Stomach (tissue), 9 donors: ENCODE data around the gene ABCE1. TPM values are rescaled to one million over a fixed set of nuclear protein-coding genes. Genes with fewer than 3 reads are reported as not detected.
"Not testable (repeated sequence)": the region's sequence is repeated elsewhere in the genome, so short reads cannot be mapped to it uniquely, and the experiment has no call there.

Source experiments
- DNase-seq, 2 donors: peaks; one replicate each; pipeline versions ENCODE4 v3.0.0 to v3.0.0-alpha.2; 2013 to 2019
- H3K27ac ChIP-seq, 5 donors: fragments of 200-600 bp in 4 of 5; sonication (generic) in 4 of 5; one replicate each; pipeline ENCODE4 v1.5.1; 2013 to 2019; ENCODE audit warnings: mild to moderate bottlenecking in 1 of 5, moderate library complexity in 1 of 5
- H3K27me3 ChIP-seq, 3 donors: fragments of 200-600 bp; sonication (generic); one replicate each; pipeline ENCODE4 v1.5.1; 2017 to 2019; ENCODE audit warnings: mixed run types in 1 of 3
- H3K36me3 ChIP-seq, 4 donors: fragments of 200-600 bp; sonication (generic); 1 replicate in 3 of 4; 2 replicates in 1 of 4; pipeline ENCODE4 v1.5.1; 2016 to 2019
- H3K4me1 ChIP-seq, 4 donors: fragments of 200-600 bp; sonication (generic); one replicate each; pipeline ENCODE4 v1.5.1; 2016 to 2019
- H3K4me3 ChIP-seq, 4 donors: fragments of 200-600 bp; sonication (generic) in 3 of 4; one replicate each; pipeline ENCODE4 v1.5.1; 2016 to 2019; ENCODE audit warnings: mild to moderate bottlenecking in 1 of 4
- H3K9me3 ChIP-seq, 4 donors: fragments of 200-600 bp; sonication (generic); one replicate each; pipeline ENCODE4 v1.5.1; 2016 to 2019
- CTCF ChIP-seq, 7 experiments: fragments of 450-650 bp in 4 of 7; fragments of 200-600 bp in 3 of 7; sonication (generic) in 3 of 7; IDR thresholded peaks; one replicate each; pipeline ENCODE4 v1.5.1; 2016 to 2019; ENCODE audit warnings: antibody characterized with exemption in 7 of 7, control low read depth in 2 of 7, mild to moderate bottlenecking in 1 of 7
- EP300 ChIP-seq: sonication (generic); formaldehyde crosslinking; IDR thresholded peaks from one replicate; pipeline ENCODE4 v1.6.1; 2017; ENCODE audit warnings: antibody characterized with exemption
- POLR2A ChIP-seq, 4 donors: fragments of 450-650 bp; IDR thresholded peaks; one replicate each; pipeline ENCODE4 v1.6.1; 2016; ENCODE audit warnings: antibody characterized with exemption in 4 of 4, control low read depth in 2 of 4, mild to moderate bottlenecking in 1 of 4, moderate library complexity in 1 of 4
- POLR2AphosphoS5 ChIP-seq, 3 donors: sonication (generic); formaldehyde crosslinking; IDR thresholded peaks; one replicate each; pipeline ENCODE4 v1.6.1; 2016; ENCODE audit warnings: antibody characterized with exemption in 3 of 3
- WGBS, 5 donors: extraction: QIAGEN DNeasy Blood & Tissue Kit in 3 of 5; methylation state at CpG; one replicate each; pipeline versions ENCODE4 v1.1.5 to v1.1.7; 2013 to 2018; 5-methylcytosine and 5-hydroxymethylcytosine counted together
- intact Hi-C: fragments of 100-400 bp; cut with DNase I; formaldehyde crosslinking; loops from one replicate; pipeline ENCODE4 v1.15.1; 2023; ENCODE audit warnings: low total_unique reads
- polyA plus RNA-seq, 3 donors: library from polyadenylated mRNA; stranded (reverse); fragments of 200-250 nt; gene quantifications; one replicate each; pipeline ENCODE4 v1.2.3, GENCODE V29; 2013
- total RNA-seq, 5 donors: library from RNA; depleted of rRNA; stranded (reverse); fragments of >200 nt; gene quantifications; one replicate each; pipeline versions ENCODE4 v1.1.0 to v1.2.3, GENCODE V29; 2014 to 2016
- donor health status: healthy with polysubstance abuse.
- donor health status: Bipolar disorder and iron deficiency.
- donor health status: healthy.

The ABCE1 gene
- total and polyA plus RNA-seq, 8 donors, result 16.9 to 108 (median 29.3) TPM

DNA sequence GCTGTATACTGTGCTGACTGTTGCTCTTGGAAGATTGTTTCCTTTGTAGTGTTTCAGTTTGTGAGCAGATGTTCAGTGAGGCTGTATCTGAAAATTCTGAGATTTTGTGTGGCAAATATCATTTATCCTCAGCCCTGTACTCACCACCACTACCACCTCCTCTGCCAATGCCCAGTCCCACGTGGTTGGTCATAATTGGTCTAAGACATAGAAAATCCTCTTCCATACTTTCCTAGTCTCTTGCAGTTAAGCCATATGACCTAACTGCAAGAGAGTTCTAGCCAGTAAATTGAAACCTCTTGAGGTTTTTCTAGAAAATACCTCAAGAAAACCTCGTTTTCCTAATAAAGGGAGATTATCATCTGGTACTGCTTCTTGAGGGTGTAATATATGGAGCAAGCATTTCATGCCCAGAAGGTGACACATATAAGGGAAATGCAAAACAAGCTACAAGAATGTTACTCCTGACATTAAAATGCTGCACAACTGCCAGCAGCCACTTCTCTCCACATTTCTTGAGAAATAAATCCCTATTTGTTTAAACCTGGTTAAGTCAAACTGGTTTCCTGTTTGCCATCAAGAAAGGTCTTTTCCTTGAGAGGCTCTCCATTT lies 32.8 kb downstream of the ABCE1 start:
- DNase-seq, result no peak
- no peaks in the 10 kb centered on the region for H3K9me3 ChIP-seq
- H3K27ac ChIP-seq, result peak overlapping the region in 1 of 5 donors; percentile 34
- H3K4me1 ChIP-seq, result peaks cover 5 to 27% (median 17%) of the 10 kb centered on the region in 4 donors
- H3K4me3 ChIP-seq, result no peak overlapping the region
- peaks cover 21 to 52% (median 43%) of the 10 kb centered on the region in 4 donors for H3K36me3 ChIP-seq
- TF ChIP-seq CTCF (IDR thresholded peaks at IDR 0.05), result no peak
- no peak for TF ChIP-seq POLR2AphosphoS5 (IDR thresholded peaks at IDR 0.05)
- no peak for TF ChIP-seq EP300
- TF ChIP-seq POLR2A (IDR thresholded peaks at IDR 0.05), result no peak
- intact Hi-C loops, result no loop called here
- 59 to 71% (median 65%) methylated on average over 2 of the region's 2 CpGs for WGBS, 5 donors
- no peaks in the 10 kb centered on the region for H3K27me3 ChIP-seq

DNA sequence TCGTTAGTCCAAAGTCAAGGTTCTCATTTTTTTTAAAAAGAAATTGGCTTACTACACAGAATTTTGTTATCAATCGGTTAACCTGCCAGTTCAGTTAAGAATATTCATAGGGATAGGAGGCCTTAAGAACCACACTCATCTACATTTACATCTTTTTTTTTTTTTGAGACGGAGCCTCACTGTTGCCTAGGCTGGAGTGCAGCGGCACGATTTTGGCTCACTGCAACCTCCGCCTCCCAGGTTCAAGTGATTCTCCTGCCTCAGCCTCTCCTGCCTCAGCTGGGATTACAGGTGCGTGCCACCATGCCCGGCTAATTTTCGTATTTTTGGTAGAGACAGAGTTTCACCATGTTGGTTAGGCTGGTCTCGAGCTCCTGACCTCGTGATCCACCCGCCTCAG lies 33.7 kb downstream of the ABCE1 start:
- WGBS, 5 donors, result 88 to 92% (median 91%) methylated on average over 12 of the region's 12 CpGs
- Histone ChIP-seq H3K36me3 (peaks cover 11 to 45% (median 34%) of the 10 kb centered on the region in 4 donors), H3K4me1 (peaks cover 5 to 33% (median 17%) of the 10 kb centered on the region in 4 donors), H3K27me3 (no peaks in the 10 kb centered on the region), H3K9me3 (no peaks in the 10 kb centered on the region), H3K4me3 (no peak overlapping the region), H3K27ac (no peak overlapping the region)
- intact Hi-C loops, result no loop called here
- DNase-seq, result no peak
- TF ChIP-seq POLR2AphosphoS5 (IDR thresholded peaks at IDR 0.05) (no peak), CTCF (IDR thresholded peaks at IDR 0.05) (no peak)

GRCh38 chr4:145132511-145133098 lies 34.5 kb downstream of the ABCE1 start:
- no peaks in the 10 kb centered on the region for H3K9me3 ChIP-seq
- peak overlapping the region in 1 of 5 donors; percentile 10 for H3K27ac ChIP-seq
- H3K4me1 ChIP-seq, result peaks cover 5 to 33% (median 17%) of the 10 kb centered on the region in 4 donors
- H3K27me3 ChIP-seq, result no peaks in the 10 kb centered on the region
- WGBS, 5 donors, result 47 to 58% (median 48%) methylated on average over 5 of the region's 5 CpGs
- intact Hi-C loops, result no loop called here
- DNase-seq, result peak in 1 of 2 donors; percentile 36
- no peak overlapping the region for H3K4me3 ChIP-seq
- TF ChIP-seq CTCF (IDR thresholded peaks at IDR 0.05) (no peak), EP300 (no peak), POLR2AphosphoS5 (IDR thresholded peaks at IDR 0.05) (no peak), POLR2A (IDR thresholded peaks at IDR 0.05) (no peak)
- H3K36me3 ChIP-seq, result peaks cover 11 to 45% (median 34%) of the 10 kb centered on the region in 4 donors

DNA sequence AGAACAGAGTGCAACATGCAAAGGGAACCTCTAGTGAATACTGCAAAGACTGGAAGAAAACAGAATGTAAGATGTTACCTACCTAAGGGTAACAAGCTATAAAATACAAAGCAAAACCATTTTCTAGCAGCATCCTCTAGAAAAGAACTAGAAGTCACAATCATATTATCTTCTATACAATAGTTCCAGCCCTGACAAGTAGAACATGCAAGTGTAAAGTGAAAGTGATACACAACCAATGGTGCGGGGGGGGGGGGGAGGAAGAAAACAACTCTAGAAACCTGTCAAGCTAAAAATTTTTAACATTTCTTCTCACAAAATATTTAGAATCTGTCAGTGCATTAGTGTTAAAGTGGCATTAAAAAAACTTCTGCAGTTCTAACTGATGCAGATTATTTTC lies 38.1 kb downstream of the ABCE1 start:
- intact Hi-C loops, H3K9me3 ChIP-seq, H3K27me3 ChIP-seq, DNase-seq, H3K27ac ChIP-seq, H3K4me3 ChIP-seq: not testable (repeated sequence)
- Histone ChIP-seq H3K4me1 (peaks cover 5 to 23% (median 14%) of the 10 kb centered on the region in 4 donors), H3K36me3 (peaks cover 19 to 46% (median 44%) of the 10 kb centered on the region in 4 donors)
- WGBS, 5 donors, result 31 to 75% (median 44%) methylated on average over 1 of the region's 1 CpG; no CpG with 5 or more reads in 1 of the 5 donors

DNA sequence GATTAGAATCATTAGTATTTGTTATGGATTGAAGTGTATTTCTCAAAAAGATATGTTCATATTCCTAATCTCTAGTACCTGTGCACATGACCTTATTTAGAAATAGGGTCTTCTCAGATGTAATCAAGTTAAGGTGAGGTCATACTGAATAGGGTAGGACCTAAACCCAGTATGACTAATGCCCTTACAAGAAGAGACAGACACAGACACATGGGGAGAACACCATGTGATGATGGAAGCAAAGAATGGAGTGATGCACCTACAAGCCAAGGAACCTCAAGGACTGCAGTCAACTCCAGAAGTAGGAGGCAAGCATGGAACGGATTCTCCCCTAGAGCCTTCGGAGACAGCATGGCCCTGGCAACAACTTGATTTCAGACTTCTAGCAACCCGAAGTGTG lies 50.9 kb downstream of the ABCE1 start:
- H3K27ac ChIP-seq, result no peak overlapping the region
- no peak overlapping the region for H3K4me3 ChIP-seq
- no peaks in the 10 kb centered on the region for H3K27me3 ChIP-seq
- no peak for DNase-seq
- peaks cover 51 to 98% (median 90%) of the 10 kb centered on the region in 4 donors for H3K36me3 ChIP-seq
- H3K4me1 ChIP-seq, result peaks cover 0 to 10% (median 5%) of the 10 kb centered on the region in 4 donors
- H3K9me3 ChIP-seq, result no peaks in the 10 kb centered on the region
- intact Hi-C loops, result no loop called here
- WGBS, 5 donors, result 95 to 97% (median 96%) methylated on average over 3 of the region's 3 CpGs
- TF ChIP-seq EP300 (no peak), CTCF (IDR thresholded peaks at IDR 0.05) (no peak), POLR2AphosphoS5 (IDR thresholded peaks at IDR 0.05) (no peak), POLR2A (IDR thresholded peaks at IDR 0.05) (no peak)
